Endothelial cell of umbilical vein (primary cell): ENCODE results near the gene VIPR2. TPM values are rescaled to one million over a fixed set of nuclear protein-coding genes. Genes with fewer than 3 reads are reported as not detected.

Experiments used
- BruUV-seq: library from RNA; stranded (reverse); fragments of 400-500 nt; replicated peaks from 2 replicates; lab custom pipeline; 2021; lab: Mats Ljungman, UMichigan
- CTCF ChIA-PET: fragments of 300-600, 350-600 bp; sonication (Branson Sonifier 250); formaldehyde crosslinking; loops from one replicate; lab custom pipeline; 2021; ENCODE audit warnings: antibody characterized with exemption, inconsistent platforms; lab: Charles Lee
- POLR2A ChIA-PET: fragments of 300-600, 350-600 bp; sonication (Branson Sonifier 250); formaldehyde crosslinking; loops from one replicate; lab custom pipeline; 2021; ENCODE audit warnings: antibody characterized with exemption, inconsistent platforms; lab: Charles Lee
- DNase-seq: peaks from one replicate; pipeline ENCODE4 v3.0.0-alpha.2; 2011; ENCODE audit warnings: low read depth, low spot score
- FAIRE-seq: peaks from 2 replicates; lab custom pipeline; 2011; peaks lifted over from hg19 to GRCh38; lab: Jason Lieb, UNC
- H2AFZ ChIP-seq: 2 replicates; pipeline ENCODE4 v1.6.0; 2012; ENCODE audit warnings: low read depth, low read length, control low read depth, inconsistent platforms
- H3K27ac ChIP-seq: 2 replicates; pipeline ENCODE4 v1.5.1; 2011; ENCODE audit warnings: low read depth, mild to moderate bottlenecking, control low read depth, low read length, moderate library complexity; ENCODE audit not compliant: insufficient read depth
- H3K27me3 ChIP-seq, 2 experiments: 2 replicates each; pipeline versions ENCODE4 v1.6.0 to v1.6.1; 2011; ENCODE audit warnings: low read length in 2 of 2, mixed read lengths in 1 of 2; ENCODE audit not compliant: control insufficient read depth in 2 of 2, insufficient read depth in 2 of 2
- H3K36me3 ChIP-seq, 2 experiments: 2 replicates in 1 of 2; 3 replicates in 1 of 2; pipeline ENCODE4 v1.5.1; 2011; ENCODE audit warnings: low read length in 2 of 2, mild to moderate bottlenecking in 1 of 2, moderate library complexity in 1 of 2; ENCODE audit not compliant: control insufficient read depth in 2 of 2, insufficient read depth in 2 of 2; ENCODE audit errors: extremely low read depth in 1 of 2
- H3K4me1 ChIP-seq: 3 replicates; pipeline ENCODE4 v1.5.1; 2011; ENCODE audit warnings: mild to moderate bottlenecking, low read length; ENCODE audit not compliant: control insufficient read depth, insufficient read depth; ENCODE audit errors: extremely low read depth
- H3K4me2 ChIP-seq: 2 replicates; pipeline ENCODE4 v1.6.1; 2011; ENCODE audit warnings: low read length, control low read depth, mixed read lengths; ENCODE audit not compliant: insufficient read depth
- H3K4me3 ChIP-seq, 3 experiments: fragments of 200-600 bp in 1 of 3; sonication (generic), shearing (Covaris generic) in 1 of 3; replicated peaks in 1 of 3; 2 replicates each; pipeline ENCODE4 v1.5.1; 2011 to 2016; ENCODE audit warnings: control low read depth in 3 of 3, low read length in 3 of 3, mild to moderate bottlenecking in 2 of 3, inconsistent platforms in 1 of 3, low read depth in 1 of 3, moderate library complexity in 1 of 3; ENCODE audit not compliant: insufficient read depth in 1 of 3
- H3K79me2 ChIP-seq: 2 replicates; pipeline ENCODE4 v1.6.0; 2012; ENCODE audit warnings: low read length, inconsistent platforms; ENCODE audit not compliant: control insufficient read depth, insufficient read depth
- H3K9ac ChIP-seq: replicated peaks from 2 replicates; pipeline ENCODE3; 2011; ENCODE audit warnings: low read length, control low read depth; ENCODE audit not compliant: insufficient read depth; ENCODE audit errors: extremely low read depth
- H3K9me1 ChIP-seq: replicated peaks from 3 replicates; pipeline ENCODE4 v1.6.0; 2011; ENCODE audit warnings: mild to moderate bottlenecking, low read length; ENCODE audit not compliant: control insufficient read depth, insufficient read depth; ENCODE audit errors: extremely low read depth
- H3K9me3 ChIP-seq: replicated peaks from 2 replicates; pipeline ENCODE4 v1.5.1; 2012; ENCODE audit warnings: low read length, inconsistent platforms; ENCODE audit not compliant: control insufficient read depth, insufficient read depth
- H4K20me1 ChIP-seq: replicated peaks from 2 replicates; pipeline ENCODE3; 2011; ENCODE audit warnings: mild to moderate bottlenecking, low read length; ENCODE audit not compliant: control insufficient read depth, insufficient read depth; ENCODE audit errors: extremely low read depth
- EZH2 ChIP-seq: IDR thresholded peaks from 2 replicates; pipeline ENCODE4 v1.6.1; 2012; ENCODE audit warnings: borderline replicate concordance, low read depth, mild to moderate bottlenecking, moderate library complexity, low read length, inconsistent platforms; ENCODE audit not compliant: severe bottlenecking
- FOS ChIP-seq: IDR thresholded peaks from 2 replicates; pipeline ENCODE4 v1.6.1; 2011; ENCODE audit warnings: mild to moderate bottlenecking, low read length, moderate library complexity, borderline replicate concordance; ENCODE audit not compliant: insufficient read depth
- GATA2 ChIP-seq: IDR thresholded peaks from 2 replicates; pipeline ENCODE4 v1.7.0; 2011; ENCODE audit warnings: low read depth, mild to moderate bottlenecking, moderate library complexity, mixed read lengths, low read length; ENCODE audit not compliant: insufficient read length, insufficient read depth
- JUN ChIP-seq: IDR thresholded peaks from 2 replicates; pipeline ENCODE4 v1.6.1; 2011; ENCODE audit warnings: borderline replicate concordance, low read depth; ENCODE audit not compliant: insufficient read length, insufficient read depth
- MAX ChIP-seq: IDR thresholded peaks from 2 replicates; pipeline ENCODE4 v1.6.1; 2011; ENCODE audit not compliant: insufficient read depth, insufficient read length
- MYC ChIP-seq: IDR thresholded peaks from one replicate; pipeline ENCODE4 v1.6.1; 2011; ENCODE audit warnings: mild to moderate bottlenecking, low read depth, low read length
- POLR2A ChIP-seq: IDR thresholded peaks from 2 replicates; pipeline ENCODE4 v1.6.1; 2012; ENCODE audit warnings: low read depth, mild to moderate bottlenecking, control low read depth, low read length
- POLR2AphosphoS5 ChIP-seq: IDR thresholded peaks from 2 replicates; pipeline ENCODE4 v1.6.1; 2012; ENCODE audit warnings: low read depth, mild to moderate bottlenecking, control low read depth, low read length, moderate library complexity; ENCODE audit not compliant: insufficient read depth
- dilution Hi-C: fragments of 300-500 bp; cut with MboI; formaldehyde crosslinking; loops from one replicate; pipeline ENCODE4 v1.15.0; 2019; ENCODE audit warnings: low sequenced_read_pairs; ENCODE audit not compliant: extremely low pct_ligation_motif_present
- intact Hi-C: fragments of 100-400 bp; cut with micrococcal nuclease; formaldehyde crosslinking; loops from one replicate; pipeline ENCODE4 v1.10.0; 2022
- polyA plus RNA-seq, 4 experiments: library from polyadenylated mRNA; depleted of rRNA in 3 of 4; stranded (reverse) in 3 of 4; unstranded in 1 of 4; fragments of >200 nt; gene quantifications; 2 replicates each; pipeline versions ENCODE4 v1.2.1 to v1.2.3, GENCODE V29; 2011 to 2012; ENCODE audit warnings: missing spikeins in 1 of 4
- total RNA-seq: library from RNA; stranded (reverse); gene quantifications from 2 replicates; pipeline ENCODE4 v1.2.3, GENCODE V29; 2021
- TF ChIP-seq, protein P1 (sequence below), 2 donors: IDR thresholded peaks; 1 replicate in 1 of 2; 2 replicates in 1 of 2; pipeline ENCODE4 v1.5.1; 2011; ENCODE audit warnings: low read length in 2 of 2, mild to moderate bottlenecking in 2 of 2, moderate library complexity in 2 of 2, control low read depth in 1 of 2, inconsistent platforms in 1 of 2, low read depth in 1 of 2; ENCODE audit not compliant: insufficient read depth in 1 of 2; ENCODE audit errors: extremely low read depth in 1 of 2

VIPR2 gene
- total and polyA plus RNA-seq, 2 donors (not counting 3 experiments of a cell fraction or from before 2014, with no cell fraction given) = not detected

- H3K4me2 ChIP-seq = no peak overlapping the region
- ChIA-PET POLR2A (no interaction called here), CTCF (no interaction called here)
- no peak overlapping the region for H2AFZ ChIP-seq
- DNase-seq = no peak
- H3K4me3 ChIP-seq = no peak overlapping the region
- intact Hi-C loops = no loop called here
- H3K27ac ChIP-seq = no peak overlapping the region
- no TSS peak for BruUV-seq
- no peaks in the 10 kb centered on the region for H3K36me3 ChIP-seq
- H3K9ac ChIP-seq = no peak overlapping the region
- TF ChIP-seq GATA2 = no peak
- TF ChIP-seq FOS = no peak
- TF ChIP-seq EZH2 = no peak
- TF ChIP-seq MAX = no peak
- TF ChIP-seq JUN = no peak
- TF ChIP-seq, protein P1, sequence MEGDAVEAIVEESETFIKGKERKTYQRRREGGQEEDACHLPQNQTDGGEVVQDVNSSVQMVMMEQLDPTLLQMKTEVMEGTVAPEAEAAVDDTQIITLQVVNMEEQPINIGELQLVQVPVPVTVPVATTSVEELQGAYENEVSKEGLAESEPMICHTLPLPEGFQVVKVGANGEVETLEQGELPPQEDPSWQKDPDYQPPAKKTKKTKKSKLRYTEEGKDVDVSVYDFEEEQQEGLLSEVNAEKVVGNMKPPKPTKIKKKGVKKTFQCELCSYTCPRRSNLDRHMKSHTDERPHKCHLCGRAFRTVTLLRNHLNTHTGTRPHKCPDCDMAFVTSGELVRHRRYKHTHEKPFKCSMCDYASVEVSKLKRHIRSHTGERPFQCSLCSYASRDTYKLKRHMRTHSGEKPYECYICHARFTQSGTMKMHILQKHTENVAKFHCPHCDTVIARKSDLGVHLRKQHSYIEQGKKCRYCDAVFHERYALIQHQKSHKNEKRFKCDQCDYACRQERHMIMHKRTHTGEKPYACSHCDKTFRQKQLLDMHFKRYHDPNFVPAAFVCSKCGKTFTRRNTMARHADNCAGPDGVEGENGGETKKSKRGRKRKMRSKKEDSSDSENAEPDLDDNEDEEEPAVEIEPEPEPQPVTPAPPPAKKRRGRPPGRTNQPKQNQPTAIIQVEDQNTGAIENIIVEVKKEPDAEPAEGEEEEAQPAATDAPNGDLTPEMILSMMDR (IDR thresholded peaks at IDR 0.05; ENCODE audit: extremely low read depth in 1 of 2, insufficient read depth in 1 of 2, low read depth in 1 of 2, low read length in 2 of 2) = no peak
- no peak for TF ChIP-seq POLR2AphosphoS5
- no peak for TF ChIP-seq POLR2A
- no peak for TF ChIP-seq MYC
- H3K4me1 ChIP-seq = no peaks in the 10 kb centered on the region
- H3K9me1 ChIP-seq = no peaks in the 10 kb centered on the region
- H4K20me1 ChIP-seq = no peaks in the 10 kb centered on the region
- dilution Hi-C loops = no loop called here
- no peak for FAIRE-seq
- H3K27me3 ChIP-seq = no peaks in the 10 kb centered on the region
- H3K79me2 ChIP-seq = no peaks in the 10 kb centered on the region
- H3K9me3 ChIP-seq = no peaks in the 10 kb centered on the region
These were observed 56.4 kb downstream of the VIPR2 start for GRCh38 chr7:159088016-159088865.
